Measurements from ENCODE around the gene TBC1D16. TPM values are rescaled to one million over a fixed set of nuclear protein-coding genes. Genes with fewer than 3 reads are reported as not detected.
"Not testable (repeated sequence)": the region's sequence is repeated elsewhere in the genome, so short reads cannot be mapped to it uniquely, and the experiment has no call there.

TBC1D16 gene
- total RNA-seq, 2 experiments from 2014 or later, result 8.3 to 10.4 TPM

DNA sequence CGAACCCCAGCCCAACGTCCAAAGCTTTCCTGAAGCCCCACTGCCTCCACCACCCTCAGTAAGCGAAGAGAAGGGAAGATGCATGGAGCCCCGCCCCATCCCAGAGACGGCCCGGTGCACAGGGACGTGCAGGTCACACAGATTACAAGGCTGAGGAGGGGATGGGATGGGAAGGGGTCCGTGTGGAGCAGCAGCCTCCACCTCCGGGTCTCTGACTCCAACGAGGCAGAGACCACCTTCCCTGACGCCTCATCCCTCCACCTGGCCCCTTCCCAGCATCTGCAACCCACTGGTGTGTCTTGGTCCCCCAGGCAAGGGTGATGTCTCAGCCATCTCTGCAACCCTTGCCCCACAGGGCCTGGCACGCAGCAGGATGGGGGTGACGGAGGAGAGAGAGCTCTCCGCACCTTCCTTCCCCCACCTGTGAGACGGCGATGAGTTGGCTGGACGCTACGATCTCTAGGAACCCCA is 58.5 kb downstream of the TBC1D16 start:
- Mint-ChIP-seq H3K9me3 (ENCODE audit: low read depth) (no peaks in the 10 kb centered on the region), H3K4me3 (no peak overlapping the region), H3K4me1 (no peaks in the 10 kb centered on the region), H3K27ac (no peak overlapping the region), H3K36me3 (ENCODE audit: low read depth) (peaks cover 2% of the 10 kb centered on the region), H3K27me3 (no peaks in the 10 kb centered on the region)
- POLR2A ChIA-PET, result no interaction called here
- ATAC-seq, result no peak
- CTCF ChIA-PET, result interaction anchor here (0.6 to 1.0 kb wide), 3 partner anchors 12 to 202 kb away, joined by 3 to 4 read pairs (median 4); no protein-coding TSS in a partner anchor
- intact Hi-C loops (cut with DNase I, micrococcal nuclease), result no loop called here
- DNase-seq, result no peak

DNA sequence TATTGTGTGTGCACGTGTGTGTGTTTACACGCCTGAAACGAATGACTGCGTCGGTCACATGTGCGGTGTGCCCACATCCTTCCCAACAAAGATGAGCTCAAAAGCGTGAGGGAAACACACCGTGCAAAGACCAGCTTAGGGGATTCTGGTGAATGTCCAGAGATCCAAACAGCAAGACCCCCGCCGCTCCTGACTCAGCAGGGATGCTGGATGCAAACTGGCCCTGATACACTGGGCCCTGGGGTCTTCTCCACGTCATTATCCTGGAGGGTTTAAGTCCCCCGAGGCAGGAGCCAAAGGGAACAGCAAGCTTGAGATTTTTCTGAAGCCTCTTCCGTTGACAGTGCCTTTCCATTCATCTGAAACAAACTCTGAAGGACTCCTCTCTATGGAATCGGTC is 59.2 kb downstream of the TBC1D16 start:
- H3K4me1 Mint-ChIP-seq, result no peaks in the 10 kb centered on the region
- DNase-seq (no peak), ATAC-seq (no peak)
- POLR2A ChIA-PET, result interaction anchor here (0.6 kb wide), 1 partner anchor 27 kb away, joined by 3 read pairs; no protein-coding TSS in a partner anchor
- H3K4me3 Mint-ChIP-seq, result no peak overlapping the region
- peaks cover 2% of the 10 kb centered on the region for H3K36me3 Mint-ChIP-seq (ENCODE audit: low read depth)
- CTCF ChIA-PET, result interaction anchor here (0.6 kb wide), 1 partner anchor 18 kb away, joined by 3 read pairs; no protein-coding TSS in a partner anchor
- intact Hi-C loops (cut with DNase I, micrococcal nuclease), result no loop called here
- no peaks in the 10 kb centered on the region for H3K9me3 Mint-ChIP-seq (ENCODE audit: low read depth)
- H3K27me3 Mint-ChIP-seq, result no peaks in the 10 kb centered on the region
- no peak overlapping the region for H3K27ac Mint-ChIP-seq

DNA sequence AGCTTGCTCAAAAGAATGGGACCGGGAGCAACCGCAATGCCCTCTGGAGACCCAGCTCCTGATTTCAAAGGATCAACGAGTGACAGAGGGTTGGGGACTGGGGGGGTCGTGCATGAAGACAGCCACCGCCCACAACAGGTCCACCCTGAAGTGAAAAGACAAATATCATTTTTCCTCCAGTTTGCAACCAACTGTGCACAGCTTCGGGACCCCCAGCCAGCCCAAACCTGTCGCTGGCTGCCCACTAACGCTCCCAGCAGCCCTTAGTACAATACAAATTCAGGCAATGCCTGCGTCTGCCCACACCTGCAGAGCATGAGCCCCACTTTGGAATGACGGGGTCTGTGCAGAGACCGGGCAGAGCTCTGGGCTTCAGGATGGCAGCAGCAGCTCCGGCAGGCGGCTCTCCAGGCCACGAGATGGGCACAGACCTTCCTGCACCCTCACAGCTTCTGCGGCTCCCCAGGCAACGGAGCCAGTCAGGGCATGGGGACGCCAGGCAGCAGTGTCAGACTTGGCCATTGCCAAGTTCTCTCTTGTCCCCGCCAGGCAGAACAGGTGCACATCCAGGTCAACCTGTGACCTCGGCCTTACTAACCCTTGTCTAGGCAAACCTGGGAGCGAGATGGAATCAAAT is 60.1 kb downstream of the TBC1D16 start:
- intact Hi-C loops (cut with DNase I, micrococcal nuclease), result no loop called here
- POLR2A ChIA-PET, result interaction anchor here (0.6 kb wide), 1 partner anchor 27 kb away, joined by 3 read pairs; no protein-coding TSS in a partner anchor

DNA sequence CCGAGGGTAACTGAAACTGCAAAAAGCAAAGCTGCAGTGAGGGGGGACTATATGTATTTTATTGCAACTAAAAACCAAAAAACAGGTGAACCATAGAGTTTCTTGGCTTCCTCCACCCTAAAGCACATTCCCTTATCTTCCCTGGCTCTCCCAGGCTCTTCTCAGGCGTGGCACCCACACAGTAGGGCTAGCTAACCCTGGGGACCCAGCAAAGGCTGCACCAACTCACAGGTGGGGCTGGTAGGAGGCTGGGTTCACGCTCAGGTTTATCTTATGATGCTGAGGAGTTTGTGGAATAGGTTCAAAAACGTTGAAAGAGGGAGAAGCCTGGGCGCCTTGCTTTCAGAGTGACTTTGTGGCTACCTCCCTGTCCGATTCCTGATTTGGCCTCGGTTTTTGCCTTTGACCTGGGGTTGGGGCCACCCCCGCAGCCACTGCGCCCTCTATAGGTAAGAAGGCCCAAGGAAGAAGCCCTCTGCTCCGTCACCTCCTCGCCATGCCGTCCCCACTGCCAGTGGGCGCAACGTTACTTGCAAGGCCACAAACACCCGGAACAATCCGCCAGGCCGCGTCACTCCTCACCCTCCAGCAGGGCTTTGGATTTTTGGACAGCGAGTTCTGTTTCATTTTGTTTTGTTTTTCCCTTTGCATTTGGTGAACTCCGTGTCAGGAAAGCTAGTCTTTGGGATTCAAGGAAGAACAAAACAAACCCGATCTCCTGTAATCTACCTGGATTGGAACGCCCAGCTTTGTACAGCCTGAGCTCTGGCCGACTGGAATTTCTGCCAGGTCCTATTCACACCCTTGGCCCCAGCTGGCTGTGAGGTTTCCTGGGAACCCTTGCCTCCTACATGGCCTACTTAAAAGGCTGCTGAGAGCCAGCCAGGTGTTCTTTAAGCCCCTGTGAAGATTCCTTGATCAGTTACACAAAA is 60.8 kb downstream of the TBC1D16 start:
- Mint-ChIP-seq H3K27ac (no peak overlapping the region), H3K4me1 (no peaks in the 10 kb centered on the region), H3K9me3 (ENCODE audit: low read depth) (no peaks in the 10 kb centered on the region), H3K27me3 (no peaks in the 10 kb centered on the region), H3K4me3 (no peak overlapping the region), H3K36me3 (ENCODE audit: low read depth) (peaks cover 2% of the 10 kb centered on the region)
- POLR2A ChIA-PET, result interaction anchor here (0.6 kb wide), 1 partner anchor 434 kb away, joined by 3 read pairs; no protein-coding TSS in a partner anchor
- ATAC-seq, result no peak
- DNase-seq, result peak; percentile 25
- intact Hi-C loops (cut with DNase I, micrococcal nuclease), result loop anchor here in 1 of 2 experiments (5.0 kb wide), 1 partner anchor 233 kb away; no protein-coding TSS in a partner anchor
- CTCF ChIA-PET, result interaction anchor here (0.6 to 0.7 kb wide), 2 partner anchors 66 to 1002 kb away, joined by 3 read pairs; no protein-coding TSS in a partner anchor

More for the DNA sequence above, 60.1 kb downstream of the TBC1D16 start:
- H3K27ac Mint-ChIP-seq, result no peak overlapping the region
- H3K4me1 Mint-ChIP-seq, result no peaks in the 10 kb centered on the region
- ATAC-seq, result no peak
- H3K9me3 Mint-ChIP-seq (ENCODE audit: low read depth), result no peaks in the 10 kb centered on the region
- CTCF ChIA-PET, result interaction anchor here (0.7 kb wide), 1 partner anchor 1002 kb away, joined by 3 read pairs; no protein-coding TSS in a partner anchor
- peaks cover 2% of the 10 kb centered on the region for H3K36me3 Mint-ChIP-seq (ENCODE audit: low read depth)
- no peak for DNase-seq
- no peak overlapping the region for H3K4me3 Mint-ChIP-seq
- H3K27me3 Mint-ChIP-seq, result no peaks in the 10 kb centered on the region

DNA sequence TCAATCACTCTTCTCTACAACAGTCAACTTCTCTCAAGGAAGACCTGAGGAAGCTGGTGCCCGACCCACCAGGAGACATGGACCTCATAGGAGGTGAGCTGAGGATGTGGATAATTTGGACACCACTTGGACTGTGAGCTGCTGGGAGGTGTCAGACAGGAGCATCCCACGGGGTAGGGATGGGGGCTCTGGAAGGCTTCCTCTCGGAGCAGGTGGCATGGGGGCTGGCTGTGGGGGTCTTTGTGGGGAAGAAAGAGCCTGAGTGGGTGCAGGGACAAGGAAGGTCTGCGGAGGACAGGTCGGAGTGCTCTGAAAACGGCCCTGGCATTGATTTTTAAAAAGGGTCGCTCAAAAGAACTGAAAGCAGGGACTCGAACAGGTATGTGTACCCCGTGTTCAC is 64.0 kb downstream of the TBC1D16 start:
- Mint-ChIP-seq H3K27ac (no peak overlapping the region), H3K9me3 (ENCODE audit: low read depth) (no peaks in the 10 kb centered on the region), H3K27me3 (no peaks in the 10 kb centered on the region), H3K4me1 (no peaks in the 10 kb centered on the region), H3K36me3 (ENCODE audit: low read depth) (no peaks in the 10 kb centered on the region), H3K4me3 (no peak overlapping the region)
- POLR2A ChIA-PET, result no interaction called here
- ATAC-seq (no peak), DNase-seq (no peak)
- intact Hi-C loops (cut with DNase I, micrococcal nuclease), result loop anchor here in 1 of 2 experiments (5.0 kb wide), 1 partner anchor 229 kb away; no protein-coding TSS in a partner anchor
- CTCF ChIA-PET, result interaction anchor here (0.6 kb wide), 2 partner anchors 321 to 524 kb away, joined by 3 to 4 read pairs; no protein-coding TSS in a partner anchor

DNA sequence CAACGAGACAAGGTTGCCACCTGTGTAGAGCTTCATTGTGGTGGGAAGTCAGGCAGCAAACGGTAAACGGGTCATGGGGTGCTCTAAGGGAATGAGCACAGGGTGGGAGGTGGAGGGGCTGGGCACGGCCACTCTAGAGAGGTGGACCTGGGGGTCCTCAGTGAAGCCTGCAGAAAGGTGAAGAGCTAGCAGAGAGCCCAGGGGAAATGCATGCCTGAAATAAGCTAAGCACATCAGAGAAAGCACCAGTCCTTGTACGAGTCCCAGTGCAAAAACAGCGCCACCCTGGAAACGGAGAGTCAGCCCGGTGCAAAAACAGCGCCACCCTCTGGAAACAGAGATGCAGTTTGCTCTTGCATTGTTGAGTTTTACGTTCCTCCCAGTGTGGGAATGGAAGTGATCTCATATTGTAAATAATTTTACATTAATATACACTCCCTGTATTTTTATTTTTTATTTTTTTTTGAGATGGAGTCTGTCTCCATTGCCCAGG is 65.0 kb downstream of the TBC1D16 start:
- Mint-ChIP-seq H3K36me3 (ENCODE audit: low read depth) (no peaks in the 10 kb centered on the region), H3K4me3 (no peak overlapping the region), H3K9me3 (ENCODE audit: low read depth) (no peaks in the 10 kb centered on the region), H3K27ac (no peak overlapping the region), H3K4me1 (no peaks in the 10 kb centered on the region), H3K27me3 (no peaks in the 10 kb centered on the region)
- CTCF ChIA-PET, result interaction anchor here (0.6 to 1.7 kb wide), 10 partner anchors 9 to 482 kb away, joined by 3 to 5 read pairs (median 4); no protein-coding TSS in a partner anchor
- intact Hi-C loops (cut with DNase I, micrococcal nuclease), result loop anchor here in 1 of 2 experiments (5.0 kb wide), 1 partner anchor 228 kb away; no protein-coding TSS in a partner anchor
- no peak for ATAC-seq
- peak; percentile 34 for DNase-seq
- POLR2A ChIA-PET, result no interaction called here

DNA sequence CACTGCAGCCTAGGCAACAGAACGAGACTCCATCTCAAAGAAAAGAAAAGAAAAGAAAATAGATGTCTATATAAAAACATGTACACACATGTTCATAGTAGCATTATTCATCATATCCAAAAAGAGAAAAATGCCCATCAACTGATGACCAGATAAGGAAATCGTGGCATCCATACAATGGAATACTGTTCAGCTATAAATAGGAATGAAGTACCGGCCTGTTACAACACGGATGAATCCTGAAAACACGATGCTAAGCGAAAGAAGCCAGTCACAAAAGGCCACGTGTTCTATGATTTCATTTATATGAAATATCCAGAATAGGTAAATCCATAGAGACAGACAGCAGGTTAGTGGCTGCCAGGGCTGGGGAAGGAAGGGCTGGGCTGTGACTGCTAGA is 65.8 kb downstream of the TBC1D16 start:
- intact Hi-C loops (cut with DNase I, micrococcal nuclease), result loop anchor here in 1 of 2 experiments (5.0 kb wide), 1 partner anchor 228 kb away; no protein-coding TSS in a partner anchor
- CTCF ChIA-PET, result interaction anchor here (0.6 to 1.7 kb wide), 9 partner anchors 9 to 483 kb away, joined by 3 to 5 read pairs (median 4); no protein-coding TSS in a partner anchor
- POLR2A ChIA-PET, result no interaction called here
- Mint-ChIP-seq H3K36me3 (ENCODE audit: low read depth) (no peaks in the 10 kb centered on the region), H3K27me3 (no peaks in the 10 kb centered on the region), H3K4me1 (no peaks in the 10 kb centered on the region), H3K27ac (no peak overlapping the region), H3K4me3 (no peak overlapping the region), H3K9me3 (ENCODE audit: low read depth) (no peaks in the 10 kb centered on the region)
- ATAC-seq (no peak), DNase-seq (no peak)

DNA sequence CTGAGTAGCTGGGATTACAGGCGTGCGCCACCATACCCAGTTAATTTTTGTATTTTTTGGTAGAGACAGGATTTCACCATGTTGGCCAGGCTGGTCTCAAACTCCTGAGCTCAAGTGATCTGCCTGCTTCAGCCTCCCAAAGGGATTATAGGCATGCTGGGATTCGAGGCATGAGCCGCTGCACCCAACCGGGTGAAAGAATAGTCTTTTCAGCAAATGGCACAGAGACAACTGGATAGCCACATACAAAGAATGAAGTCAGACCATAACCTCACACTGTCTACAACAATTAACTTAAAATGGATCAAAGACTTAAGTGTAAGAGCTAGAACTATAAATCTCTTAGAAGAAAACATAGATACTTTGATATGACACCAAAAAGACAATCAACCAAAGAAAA is 67.6 kb downstream of the TBC1D16 start:
- ATAC-seq (no peak), DNase-seq (no peak)
- H3K4me3 Mint-ChIP-seq, result no peak overlapping the region
- no peaks in the 10 kb centered on the region for H3K9me3 Mint-ChIP-seq (ENCODE audit: low read depth)
- ChIA-PET POLR2A (no interaction called here), CTCF (no interaction called here)
- intact Hi-C loops (cut with DNase I, micrococcal nuclease), result no loop called here
- H3K27ac Mint-ChIP-seq, result no peak overlapping the region
- no peaks in the 10 kb centered on the region for H3K36me3 Mint-ChIP-seq (ENCODE audit: low read depth)
- no peaks in the 10 kb centered on the region for H3K27me3 Mint-ChIP-seq
- H3K4me1 Mint-ChIP-seq, result no peaks in the 10 kb centered on the region

DNA sequence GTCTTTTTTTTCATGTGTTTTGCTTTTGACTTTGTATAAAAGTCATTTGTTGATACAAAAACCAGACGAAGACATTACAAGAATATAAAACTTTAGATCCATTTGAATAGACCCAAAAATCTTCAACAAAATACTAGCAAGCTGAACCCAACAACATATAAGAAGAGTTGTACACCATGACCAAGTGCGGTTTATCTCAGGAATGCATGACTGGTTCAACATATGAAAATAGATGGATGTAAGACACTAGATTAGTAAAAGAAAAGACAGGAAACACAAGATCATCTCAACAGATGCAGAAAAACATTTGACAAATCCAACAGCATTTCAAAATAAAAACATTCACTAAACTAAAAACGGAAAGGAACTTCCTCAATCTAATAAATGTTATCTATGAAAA is 69.0 kb downstream of the TBC1D16 start:
- intact Hi-C loops (cut with DNase I, micrococcal nuclease), result no loop called here
- no peak for ATAC-seq
- Mint-ChIP-seq H3K27ac (no peak overlapping the region), H3K4me1 (no peaks in the 10 kb centered on the region), H3K27me3 (no peaks in the 10 kb centered on the region), H3K9me3 (ENCODE audit: low read depth) (no peaks in the 10 kb centered on the region), H3K4me3 (no peak overlapping the region), H3K36me3 (ENCODE audit: low read depth) (no peaks in the 10 kb centered on the region)
- ChIA-PET POLR2A (no interaction called here), CTCF (no interaction called here)
- DNase-seq, result no peak

DNA sequence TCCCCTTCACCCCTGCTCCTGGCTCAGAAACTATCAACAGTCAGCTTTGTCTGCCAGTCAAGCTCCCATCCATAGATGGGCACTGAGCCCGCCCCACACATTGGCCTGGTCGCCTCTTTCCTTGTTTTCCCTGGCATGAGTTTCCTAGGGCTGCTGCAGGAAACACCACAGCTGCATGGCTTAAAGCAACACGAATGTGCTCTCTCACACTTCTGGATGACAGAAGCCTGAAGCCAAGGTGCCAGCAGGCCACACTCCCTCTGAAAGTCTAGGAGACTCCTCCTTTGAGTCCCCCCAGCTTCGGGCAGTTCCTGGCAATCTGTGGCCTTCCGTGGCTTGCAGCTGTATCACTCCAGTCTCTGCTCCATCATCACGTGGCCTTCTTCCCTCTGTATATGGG is 69.9 kb downstream of the TBC1D16 start:
- no peak for ATAC-seq
- Mint-ChIP-seq H3K27ac (no peak overlapping the region), H3K36me3 (ENCODE audit: low read depth) (no peaks in the 10 kb centered on the region), H3K27me3 (no peaks in the 10 kb centered on the region), H3K4me3 (no peak overlapping the region), H3K9me3 (ENCODE audit: low read depth) (no peaks in the 10 kb centered on the region), H3K4me1 (no peaks in the 10 kb centered on the region)
- ChIA-PET POLR2A (no interaction called here), CTCF (interaction anchor here (0.8 kb wide), 1 partner anchor 42 kb away, joined by 3 read pairs; no protein-coding TSS in a partner anchor)
- DNase-seq, result no peak
- intact Hi-C loops (cut with DNase I, micrococcal nuclease), result no loop called here

DNA sequence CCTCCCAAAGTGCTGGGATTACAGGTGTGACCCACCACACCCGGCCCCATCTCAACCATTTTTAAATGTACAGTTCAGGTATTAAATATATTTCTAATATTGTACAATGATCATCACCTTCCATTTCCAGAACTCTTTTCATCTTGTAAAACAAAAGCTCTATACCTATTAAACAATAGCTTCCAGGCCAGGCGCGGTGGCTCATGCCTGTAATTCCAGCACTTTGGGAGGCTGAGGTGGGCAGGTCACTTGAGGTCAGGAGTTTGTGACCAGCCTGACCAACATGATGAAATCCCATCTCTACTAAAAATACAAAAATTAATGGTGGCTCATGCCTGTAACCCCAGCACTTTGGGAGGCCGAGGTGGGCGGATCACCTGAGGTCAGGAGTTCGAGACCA is 73.2 kb downstream of the TBC1D16 start:
- POLR2A ChIA-PET; H3K4me3 Mint-ChIP-seq; H3K27ac Mint-ChIP-seq; H3K36me3 Mint-ChIP-seq (ENCODE audit: low read depth); ATAC-seq; DNase-seq; H3K9me3 Mint-ChIP-seq (ENCODE audit: low read depth); intact Hi-C loops (cut with DNase I, micrococcal nuclease); H3K4me1 Mint-ChIP-seq; CTCF ChIA-PET; H3K27me3 Mint-ChIP-seq: not testable (repeated sequence)
